OCI-LY3 (cell line): ENCODE data around the gene WIZ.

ENCODE experiments used
- EZH2phosphoT487 ChIP-seq: fragments of 200-600 bp; shearing (Covaris generic); IDR thresholded peaks from 2 replicates; pipeline ENCODE4 v1.6.1; 2018; ENCODE audit warnings: antibody characterized with exemption, mixed run types, low read depth
- TF ChIP-seq, protein P1 (sequence below): fragments of 200-600, 300-600 bp; sonication (generic); IDR thresholded peaks from 2 replicates; pipeline ENCODE4 v1.5.1; 2014; ENCODE audit warnings: antibody characterized with exemption, low read length, low read depth

DNA sequence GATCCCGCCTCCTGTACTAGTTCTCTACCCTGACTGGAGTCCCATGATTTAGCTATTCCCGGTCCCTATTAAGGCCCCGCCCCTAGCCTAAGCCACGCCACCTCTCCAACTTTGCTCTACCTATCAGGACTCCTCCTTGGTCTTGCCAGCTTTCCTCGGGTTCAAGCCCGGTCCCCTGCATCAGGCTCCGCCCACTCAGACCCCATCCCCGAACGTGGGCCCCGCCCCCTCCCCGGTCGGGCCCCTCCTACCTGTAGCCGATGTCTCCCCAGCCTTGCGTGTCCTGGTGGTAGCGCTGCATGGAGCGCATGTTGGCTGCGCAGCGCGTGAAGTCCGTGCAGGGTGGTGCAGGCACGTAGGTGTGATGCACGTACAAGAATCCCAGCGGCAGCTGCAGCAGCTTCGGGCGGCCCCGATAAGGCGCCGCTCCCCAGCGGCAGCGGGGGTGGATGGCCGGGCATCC lies 21.9 kb upstream of the WIZ start:
- TF ChIP-seq, protein P1, sequence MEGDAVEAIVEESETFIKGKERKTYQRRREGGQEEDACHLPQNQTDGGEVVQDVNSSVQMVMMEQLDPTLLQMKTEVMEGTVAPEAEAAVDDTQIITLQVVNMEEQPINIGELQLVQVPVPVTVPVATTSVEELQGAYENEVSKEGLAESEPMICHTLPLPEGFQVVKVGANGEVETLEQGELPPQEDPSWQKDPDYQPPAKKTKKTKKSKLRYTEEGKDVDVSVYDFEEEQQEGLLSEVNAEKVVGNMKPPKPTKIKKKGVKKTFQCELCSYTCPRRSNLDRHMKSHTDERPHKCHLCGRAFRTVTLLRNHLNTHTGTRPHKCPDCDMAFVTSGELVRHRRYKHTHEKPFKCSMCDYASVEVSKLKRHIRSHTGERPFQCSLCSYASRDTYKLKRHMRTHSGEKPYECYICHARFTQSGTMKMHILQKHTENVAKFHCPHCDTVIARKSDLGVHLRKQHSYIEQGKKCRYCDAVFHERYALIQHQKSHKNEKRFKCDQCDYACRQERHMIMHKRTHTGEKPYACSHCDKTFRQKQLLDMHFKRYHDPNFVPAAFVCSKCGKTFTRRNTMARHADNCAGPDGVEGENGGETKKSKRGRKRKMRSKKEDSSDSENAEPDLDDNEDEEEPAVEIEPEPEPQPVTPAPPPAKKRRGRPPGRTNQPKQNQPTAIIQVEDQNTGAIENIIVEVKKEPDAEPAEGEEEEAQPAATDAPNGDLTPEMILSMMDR: no peak
- TF ChIP-seq EZH2phosphoT487: no peak
